Gastrocnemius medialis (tissue), 4 donors: Measurements from ENCODE around the gene PSMA6.

Source experiments
- CTCF ChIP-seq, 5 experiments: fragments of 450-650 bp in 3 of 5; fragments of 200-600 bp in 2 of 5; sonication (generic) in 2 of 5; IDR thresholded peaks in 4 of 5; conservative IDR thresholded peaks in 1 of 5; 1 replicate in 4 of 5; 2 replicates in 1 of 5; pipeline ENCODE4 v1.5.1; 2016 to 2019; ENCODE audit warnings: antibody characterized with exemption in 5 of 5, mild to moderate bottlenecking in 3 of 5, moderate library complexity in 3 of 5
- POLR2A ChIP-seq, 2 donors: fragments of 450-650 bp; IDR thresholded peaks; one replicate each; pipeline ENCODE4 v1.6.1; 2017; ENCODE audit warnings: antibody characterized with exemption in 2 of 2, mild to moderate bottlenecking in 2 of 2, moderate library complexity in 2 of 2

GRCh38 chr14:35341454-35341750 is 49.2 kb downstream of the PSMA6 start:
- TF ChIP-seq POLR2A (IDR thresholded peaks at IDR 0.05) = no peak
- TF ChIP-seq CTCF (IDR thresholded peaks at IDR 0.05 in 4 of 5, conservative IDR thresholded peaks at IDR 0.05 in 1 of 5) = no peak
